Cortex of kidney (tissue), 1 donor: ENCODE data around the gene ATP5MG.
"Not testable (repeated sequence)": the region's sequence is repeated elsewhere in the genome, so short reads cannot be mapped to it uniquely, and the experiment has no call there.

ENCODE experiments used
- DNase-seq: peaks from one replicate; lab custom pipeline; 2025; lab: John Stamatoyannopoulos, UW

The ATP5MG gene

DNA sequence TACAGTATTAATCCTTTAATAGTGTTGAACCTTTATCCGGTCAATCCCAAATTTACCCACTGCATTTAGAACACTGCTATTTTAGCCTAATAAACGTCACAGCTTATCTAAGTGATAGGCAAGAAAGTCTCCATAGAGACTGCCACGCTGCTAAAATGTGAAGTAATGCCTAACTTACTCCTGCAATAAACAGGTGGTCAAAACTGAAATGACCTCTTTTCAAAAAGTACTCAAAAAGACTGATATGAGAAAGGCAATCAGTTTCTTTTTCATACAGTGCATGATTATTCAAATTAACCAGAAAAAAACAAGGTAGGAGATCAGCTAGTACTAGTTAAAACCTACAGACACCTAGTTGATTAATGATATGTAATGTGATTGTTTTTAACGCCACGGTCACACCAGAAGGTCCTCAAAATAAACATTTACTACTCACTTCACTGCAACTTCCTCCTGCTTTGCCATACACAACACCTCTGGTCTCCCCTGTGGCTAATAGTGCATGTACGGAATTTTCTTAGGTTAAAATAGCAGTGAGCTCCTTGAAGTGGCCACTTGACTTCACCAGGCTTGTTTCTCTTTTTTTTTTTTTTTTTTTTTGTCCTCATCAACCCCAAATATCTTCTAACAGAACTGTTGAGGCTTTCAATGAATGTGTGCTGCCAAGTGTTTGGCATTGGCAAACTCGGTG is 8.8 kb downstream of the ATP5MG start:
- DNase-seq = no peak

DNA sequence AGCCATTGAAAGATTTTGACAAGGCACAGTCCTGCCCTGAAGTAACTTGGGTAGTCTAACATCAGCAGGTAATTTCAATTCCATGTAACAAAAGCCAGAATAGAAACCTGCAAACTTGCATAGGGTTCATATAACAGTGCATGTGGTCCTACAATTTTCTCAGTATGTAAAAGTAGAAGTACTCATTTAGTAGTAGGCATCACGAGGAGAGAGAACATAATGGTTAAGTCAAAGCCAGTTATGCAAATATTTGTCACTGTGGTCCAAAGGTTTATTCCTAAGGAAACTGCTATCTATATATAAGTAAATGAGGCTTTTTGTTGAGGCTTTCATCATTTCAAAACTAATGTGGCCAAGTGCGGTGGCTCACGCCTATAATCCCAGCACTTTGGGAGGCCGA is 10.1 kb downstream of the ATP5MG start:
- no peak for DNase-seq

DNA sequence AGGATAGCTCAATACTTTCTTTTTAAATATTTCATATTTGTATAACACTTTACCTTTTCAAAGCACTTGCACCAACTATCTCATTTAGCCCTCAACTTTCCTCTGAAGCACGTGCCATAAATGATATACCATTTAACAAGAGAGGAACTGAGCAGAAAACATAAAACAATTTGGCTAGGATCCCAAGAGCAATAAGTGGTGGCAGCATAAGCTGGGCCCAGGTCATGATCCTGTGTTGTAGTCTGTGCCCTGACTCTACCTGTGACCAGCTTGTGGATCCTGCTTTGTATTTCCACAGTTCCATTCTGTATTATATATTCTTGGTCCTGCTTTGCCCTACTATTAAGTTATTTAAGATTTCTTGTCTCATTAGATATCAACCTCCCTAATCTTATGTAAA is 11.5 kb downstream of the ATP5MG start:
- no peak for DNase-seq

DNA sequence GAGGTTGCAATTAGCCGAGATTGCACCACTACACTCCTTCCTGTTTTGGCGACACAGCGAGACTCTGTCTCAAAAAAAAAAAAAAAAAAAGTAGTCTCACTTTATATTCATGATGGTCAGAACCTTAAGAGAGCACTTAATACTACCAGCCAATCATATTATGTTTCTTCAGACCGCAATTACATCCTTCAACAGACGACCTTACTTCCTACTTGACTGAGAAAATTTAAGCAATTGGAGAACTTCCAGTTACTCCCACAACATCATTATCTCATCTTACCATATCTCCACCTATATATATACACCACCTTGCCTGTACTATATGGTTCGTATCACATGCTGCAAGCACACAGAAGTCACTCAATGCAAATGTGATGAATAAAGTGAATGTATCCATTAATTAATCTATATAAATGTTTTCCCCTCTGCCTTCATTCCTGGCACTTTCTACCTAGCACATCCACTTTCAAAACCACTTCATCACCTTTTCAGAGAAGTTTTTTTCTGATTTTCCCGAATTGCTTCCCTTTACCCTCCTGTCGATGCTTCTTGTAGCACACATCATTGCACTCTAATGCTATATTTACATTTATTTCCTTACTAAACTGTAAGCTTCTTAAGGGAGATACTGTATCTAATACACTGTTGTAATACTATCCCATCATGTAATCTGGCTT is 13.8 kb downstream of the ATP5MG start:
- no peak for DNase-seq

DNA sequence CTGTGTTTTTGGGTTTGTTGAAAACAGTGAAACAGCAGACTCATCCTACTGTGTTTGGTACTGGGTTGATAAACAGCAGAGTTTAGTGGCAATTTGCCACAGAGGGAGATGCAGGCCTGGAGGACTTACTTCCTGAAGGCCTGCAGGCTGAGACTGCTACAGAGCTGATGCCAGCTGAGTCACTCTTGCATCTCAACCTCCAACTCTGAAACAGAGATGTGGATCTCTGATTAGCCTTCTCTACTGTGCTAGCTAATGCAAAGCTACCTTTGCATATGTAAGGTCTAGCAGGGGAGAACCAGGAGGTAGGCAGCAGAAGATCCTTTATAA is 14.3 kb downstream of the ATP5MG start:
- DNase-seq = no peak

DNA sequence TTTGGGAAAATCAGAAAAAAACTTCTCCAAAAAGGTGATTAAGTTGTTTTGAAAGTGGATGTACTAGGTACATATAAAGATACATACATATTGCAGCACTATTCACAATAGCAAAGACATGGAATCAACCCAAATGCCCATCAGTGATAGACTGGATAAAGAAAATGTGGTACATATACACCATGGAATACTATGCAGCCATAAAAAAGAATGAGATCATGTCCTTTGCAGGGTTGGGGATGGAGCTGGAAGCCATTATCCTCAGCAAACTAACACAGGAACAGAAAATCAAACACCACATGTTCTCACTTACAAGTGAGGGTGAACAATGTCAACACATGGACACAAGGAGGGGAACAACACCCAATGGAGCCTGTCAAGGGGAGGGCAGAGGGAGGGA is 15.5 kb downstream of the ATP5MG start:
- not testable (repeated sequence) for DNase-seq

DNA sequence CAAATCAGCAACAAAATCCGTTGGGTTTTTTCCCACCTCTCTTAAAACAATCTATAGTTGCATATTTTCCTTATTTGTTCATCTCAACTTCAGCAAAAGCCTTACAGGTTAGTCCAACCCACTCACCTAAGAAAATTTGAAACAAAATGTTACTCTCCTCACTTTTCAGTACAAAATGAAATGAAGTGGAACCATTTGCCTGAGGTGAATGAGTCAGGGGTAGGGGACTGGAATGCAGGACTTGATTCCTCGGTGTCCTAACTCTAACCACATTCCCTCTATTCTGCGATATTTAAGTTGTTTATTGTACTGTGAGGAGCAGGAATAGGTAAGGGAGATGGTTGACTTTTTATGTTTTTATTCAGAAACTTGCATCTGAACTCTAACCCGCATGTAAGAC is 16.4 kb downstream of the ATP5MG start:
- DNase-seq = no peak

DNA sequence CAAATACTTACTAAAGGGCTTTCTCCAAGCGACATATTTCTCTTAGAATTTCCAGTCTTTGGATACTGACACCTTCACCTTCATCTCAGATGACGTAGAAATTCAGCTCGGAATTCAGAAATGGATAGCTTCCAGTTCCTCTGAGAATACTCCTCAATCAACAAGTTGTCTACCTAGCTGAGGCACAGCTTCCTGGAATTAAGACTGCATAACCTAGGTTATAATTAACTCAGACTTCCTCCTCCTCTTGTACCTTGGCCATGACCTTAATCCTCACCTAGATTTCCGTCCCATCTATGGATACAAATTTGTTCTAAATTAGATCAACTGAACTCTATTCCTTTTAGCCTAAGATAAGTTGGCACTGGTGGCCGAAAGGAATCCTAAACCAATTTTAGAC is 17.4 kb downstream of the ATP5MG start:
- DNase-seq = no peak

DNA sequence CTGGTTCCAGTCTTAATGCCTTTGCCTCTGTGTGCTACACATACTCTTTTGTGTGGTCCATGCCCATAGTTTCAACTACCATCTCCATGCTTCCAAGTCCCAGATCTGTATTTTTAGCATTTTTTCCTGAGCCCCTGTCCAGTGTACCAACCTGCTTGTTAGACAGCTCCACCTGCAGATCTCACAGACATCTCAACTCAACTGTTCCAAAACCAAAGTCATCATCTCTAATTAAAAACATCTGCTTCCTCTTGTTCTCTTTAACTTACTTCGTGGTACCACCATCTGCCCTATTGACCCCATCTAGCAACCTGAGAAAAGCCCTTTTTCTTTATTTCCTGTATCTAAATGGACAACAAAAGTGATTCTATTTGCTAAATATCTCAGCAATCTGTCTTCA is 26.3 kb downstream of the ATP5MG start:
- no peak for DNase-seq

DNA sequence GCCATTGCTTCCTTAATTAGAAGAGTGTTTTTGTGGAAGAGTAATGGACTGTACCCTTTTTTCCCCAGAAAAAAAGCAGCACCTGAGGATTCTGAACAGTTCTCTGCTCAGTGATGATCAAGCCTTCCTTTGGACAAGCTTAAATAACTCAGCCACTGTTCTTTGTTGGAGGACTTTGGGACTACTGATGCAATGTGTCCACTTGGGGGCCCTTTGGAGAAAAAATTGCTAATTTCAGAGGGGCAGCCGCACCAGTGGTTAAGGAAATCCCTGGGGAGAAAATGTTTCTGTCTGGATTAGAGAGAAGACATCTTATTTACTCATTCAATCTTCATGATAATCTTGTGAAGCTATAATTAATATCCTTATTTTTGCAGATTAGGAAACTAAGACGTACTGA is 29.6 kb downstream of the ATP5MG start:
- DNase-seq = no peak

DNA sequence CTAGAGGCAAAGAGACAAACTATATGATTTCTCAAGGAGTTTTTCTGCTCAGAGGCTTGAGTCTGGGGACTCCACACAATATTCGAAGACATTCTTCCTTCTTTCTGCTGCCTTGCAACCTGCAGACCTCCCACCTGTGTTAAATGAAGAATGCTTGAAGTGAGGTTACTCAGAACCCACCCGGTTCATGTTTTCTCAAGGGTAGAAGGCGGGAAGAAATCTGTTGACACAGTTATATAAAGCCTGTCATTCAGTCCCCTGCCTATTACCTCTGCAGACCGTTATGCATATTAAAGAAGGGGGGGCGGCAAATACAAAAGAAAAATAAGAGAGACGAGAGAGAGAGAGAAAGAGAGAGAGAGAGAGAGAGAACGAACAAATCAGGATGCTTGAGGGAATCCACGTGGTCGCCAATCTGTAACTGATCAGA is 32.7 kb downstream of the ATP5MG start:
- no peak for DNase-seq

DNA sequence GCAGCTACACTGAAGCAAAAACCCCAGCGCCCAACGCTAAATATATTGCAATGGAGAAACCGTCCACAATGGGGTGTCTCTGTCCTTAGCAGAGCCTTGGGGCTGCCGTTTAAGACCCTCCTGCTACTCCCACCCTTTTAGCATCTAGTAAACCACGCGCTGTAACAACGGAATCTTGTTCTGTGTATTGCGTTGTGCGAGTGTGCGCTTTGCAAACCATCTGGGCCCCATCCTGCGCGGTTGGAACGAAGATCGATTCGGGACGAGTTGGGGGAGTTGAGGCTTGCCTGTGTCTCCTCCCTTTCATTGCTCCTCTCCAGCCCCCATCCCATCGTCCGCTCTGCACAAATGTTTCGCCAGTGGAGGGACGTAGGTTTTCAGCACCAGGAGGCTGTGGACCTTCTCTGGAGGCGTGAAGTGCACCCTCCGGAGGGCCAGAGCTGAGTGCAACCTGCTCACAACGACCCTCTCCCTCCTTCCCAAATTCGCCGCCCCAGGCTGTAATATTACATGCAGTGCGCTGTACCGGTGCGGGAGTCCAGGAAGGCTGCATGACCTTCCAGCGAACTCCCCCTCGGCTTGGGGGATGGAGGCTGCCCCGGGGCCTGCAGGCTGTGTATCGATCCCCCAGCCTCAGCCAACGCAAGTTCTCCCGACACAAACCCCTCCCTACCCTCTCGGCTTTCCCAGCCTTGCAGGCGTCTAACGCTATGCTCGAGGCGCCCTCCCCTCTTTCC is 33.3 kb downstream of the ATP5MG start:
- no peak for DNase-seq

DNA sequence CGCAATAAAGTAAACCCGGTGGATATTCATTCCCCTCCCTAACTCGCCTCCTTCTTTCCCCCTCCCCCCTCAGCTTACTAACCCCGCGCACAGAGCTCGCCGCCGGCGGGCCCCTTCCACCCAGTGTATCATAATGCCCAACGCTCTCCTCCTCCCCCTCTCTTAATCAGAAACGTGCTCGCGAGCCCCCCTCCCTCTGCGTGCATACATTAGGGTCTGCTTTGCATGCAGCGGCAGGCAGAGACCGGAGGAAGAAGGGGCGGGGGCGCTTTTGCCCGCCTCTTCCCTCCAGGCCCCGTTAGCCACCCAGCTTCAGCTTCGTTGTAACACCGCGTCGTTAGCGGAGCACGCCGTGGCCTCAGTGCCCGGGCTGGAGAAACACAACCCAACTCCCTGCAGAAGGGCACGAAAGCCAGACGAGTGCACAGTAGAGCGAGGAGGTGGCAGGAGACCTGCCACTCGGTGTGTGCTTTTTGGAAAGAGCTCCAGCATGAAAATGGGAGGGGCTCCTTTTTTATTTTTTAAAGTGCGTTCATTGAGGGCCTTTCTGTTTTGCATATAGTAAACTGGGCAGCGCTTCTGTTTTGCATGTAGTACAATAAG is 34.0 kb downstream of the ATP5MG start:
- no peak for DNase-seq

DNA sequence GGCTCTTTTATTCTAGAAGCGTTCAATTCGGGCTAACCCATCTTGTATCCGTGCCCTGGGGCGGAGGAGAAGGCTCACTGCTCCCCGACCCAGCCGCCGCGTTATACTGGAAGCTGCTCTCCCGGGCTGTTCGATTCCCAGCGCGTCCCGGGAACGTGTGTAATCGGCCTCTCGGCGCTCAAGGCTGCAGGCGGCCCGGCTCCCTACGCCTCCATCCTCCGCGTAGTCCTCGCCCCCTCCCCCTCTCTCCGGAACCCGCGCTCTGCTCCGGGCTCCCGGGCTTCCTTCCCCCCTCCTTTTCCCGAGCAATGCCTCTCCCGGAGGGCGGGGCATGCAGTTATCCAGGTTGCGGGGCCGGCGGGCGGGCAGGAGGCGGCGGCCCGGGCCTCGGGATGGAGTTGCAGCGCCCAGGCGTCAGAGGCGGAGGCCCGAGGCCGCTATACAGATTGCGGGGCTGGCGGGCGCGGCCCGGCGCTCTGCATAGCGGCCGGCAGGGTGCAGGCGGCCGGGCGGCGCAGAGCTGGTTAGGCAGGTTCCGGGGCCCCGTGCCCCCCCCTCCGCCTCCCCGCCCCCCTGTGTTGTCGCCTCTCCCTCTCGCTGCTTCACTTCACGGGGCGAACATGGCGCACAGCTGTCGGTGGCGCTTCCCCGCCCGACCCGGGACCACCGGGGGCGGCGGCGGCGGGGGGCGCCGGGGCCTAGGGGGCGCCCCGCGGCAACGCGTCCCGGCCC is 34.7 kb downstream of the ATP5MG start, which contains the start of gene KMT2A:
Gene KMT2A (plus strand): TSS at position 600 of the 732 bp plus-strand sequence. CDS start 21 bp downstream, at position 621.
- peak; percentile 76 for DNase-seq

DNA sequence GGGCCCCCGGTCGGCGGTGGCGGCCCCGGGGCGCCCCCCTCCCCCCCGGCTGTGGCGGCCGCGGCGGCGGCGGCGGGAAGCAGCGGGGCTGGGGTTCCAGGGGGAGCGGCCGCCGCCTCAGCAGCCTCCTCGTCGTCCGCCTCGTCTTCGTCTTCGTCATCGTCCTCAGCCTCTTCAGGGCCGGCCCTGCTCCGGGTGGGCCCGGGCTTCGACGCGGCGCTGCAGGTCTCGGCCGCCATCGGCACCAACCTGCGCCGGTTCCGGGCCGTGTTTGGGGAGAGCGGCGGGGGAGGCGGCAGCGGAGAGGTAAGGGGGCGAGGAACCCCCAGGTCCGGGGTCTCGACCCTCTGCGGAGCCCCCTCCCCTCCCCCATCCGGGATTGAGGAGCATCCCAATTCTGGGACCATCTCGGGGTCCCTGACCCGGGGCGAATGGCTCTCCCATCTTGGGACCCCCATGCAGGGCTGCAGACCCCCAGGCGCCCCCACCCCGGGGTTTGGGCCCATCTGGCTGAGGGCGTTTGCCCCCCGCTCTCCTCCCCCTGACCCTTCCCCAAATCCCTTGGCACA is 35.3 kb downstream of the ATP5MG start:
- DNase-seq = no peak

DNA sequence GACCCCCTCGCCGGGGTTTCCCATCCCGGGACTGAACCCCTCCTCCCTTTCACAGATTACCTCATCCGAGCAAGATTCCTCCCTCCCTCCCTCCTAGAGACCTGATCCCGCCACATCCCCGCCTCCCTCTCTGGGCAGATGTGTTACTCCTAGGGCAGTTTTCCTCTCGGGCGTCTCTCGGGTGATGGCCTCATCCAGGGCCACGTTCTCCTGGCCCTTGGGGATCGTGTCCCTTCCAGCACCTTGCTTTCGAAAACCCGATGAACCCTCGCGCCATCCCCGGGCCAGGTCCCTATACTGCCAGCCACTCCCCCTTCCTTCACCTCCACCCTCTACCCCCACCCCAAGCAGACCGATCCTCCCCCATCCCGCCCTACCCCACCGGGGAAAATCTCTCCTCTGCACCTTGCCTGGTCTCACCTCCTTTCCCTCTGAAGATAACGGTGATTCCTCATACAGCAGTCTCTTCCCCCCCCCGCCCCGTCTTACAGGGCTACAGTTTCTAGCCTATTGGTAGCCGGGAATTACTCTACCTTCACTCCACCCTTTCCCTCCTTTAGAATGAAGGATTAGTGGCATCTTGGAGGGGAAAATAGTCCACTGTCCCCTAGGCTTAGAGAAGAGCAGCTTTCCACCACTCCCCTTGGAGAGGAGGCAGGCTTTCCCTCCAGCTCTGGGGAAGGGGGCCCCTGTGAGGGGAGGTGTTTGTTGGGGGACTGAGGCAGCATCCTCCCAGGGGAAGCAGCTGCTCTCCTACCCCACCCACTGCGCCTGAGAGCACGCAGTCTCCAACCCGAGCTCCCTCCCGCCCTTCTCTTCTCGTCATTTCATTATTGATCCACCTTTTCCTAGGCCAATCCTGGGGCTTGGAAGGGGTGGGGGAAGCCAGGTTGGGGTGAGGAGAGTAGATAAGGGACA is 36.1 kb downstream of the ATP5MG start:
- no peak for DNase-seq

DNA sequence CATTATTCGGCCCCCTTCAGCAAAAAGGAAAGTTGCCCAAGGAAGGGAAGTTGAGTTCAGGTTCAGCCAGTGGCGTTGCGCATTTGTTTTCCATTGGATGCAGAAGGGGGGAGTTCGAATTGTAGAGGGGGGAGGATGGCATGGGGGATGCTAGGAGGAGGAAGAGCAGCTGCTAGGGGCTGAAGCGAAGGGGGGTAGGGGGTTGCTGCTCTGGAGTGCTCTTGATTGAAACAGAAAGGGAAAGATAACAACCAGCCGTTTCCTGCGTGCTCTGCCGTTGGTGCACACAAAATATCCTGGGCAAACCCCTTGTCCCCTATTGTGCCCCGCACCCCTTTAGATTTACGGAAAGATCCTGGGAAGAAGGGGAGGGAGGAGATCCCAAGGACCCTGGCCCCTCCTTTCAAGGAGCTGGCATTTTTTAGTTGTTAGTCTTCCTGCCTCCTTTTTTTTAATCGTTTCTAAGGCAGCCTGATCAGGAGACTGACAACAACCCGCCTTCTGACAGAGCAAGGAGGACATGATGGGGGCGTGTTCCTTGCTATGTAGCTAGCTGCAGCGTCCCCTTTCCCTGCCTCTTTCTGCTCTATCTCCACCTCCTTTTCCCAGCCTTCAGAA is 37.0 kb downstream of the ATP5MG start:
- no peak for DNase-seq

DNA sequence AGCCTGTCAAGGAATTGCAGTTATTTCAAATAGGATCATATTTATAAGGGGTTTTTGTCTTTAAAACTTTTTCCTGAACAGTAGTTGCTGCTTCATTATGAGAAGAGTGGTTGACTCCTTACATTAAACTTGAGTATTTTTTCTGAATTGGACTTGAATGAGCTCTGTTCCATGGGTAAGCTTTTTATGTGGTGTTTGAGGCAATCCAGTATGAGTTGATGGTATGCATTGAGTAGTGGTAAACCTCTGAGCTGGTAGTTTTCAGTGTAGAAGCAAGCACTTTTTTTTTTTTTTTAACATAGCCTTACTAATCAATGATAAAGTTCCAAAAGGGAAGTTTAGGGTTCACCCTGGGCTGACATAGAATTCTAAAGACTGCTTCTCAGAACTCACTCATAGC is 38.2 kb downstream of the ATP5MG start:
- no peak for DNase-seq

DNA sequence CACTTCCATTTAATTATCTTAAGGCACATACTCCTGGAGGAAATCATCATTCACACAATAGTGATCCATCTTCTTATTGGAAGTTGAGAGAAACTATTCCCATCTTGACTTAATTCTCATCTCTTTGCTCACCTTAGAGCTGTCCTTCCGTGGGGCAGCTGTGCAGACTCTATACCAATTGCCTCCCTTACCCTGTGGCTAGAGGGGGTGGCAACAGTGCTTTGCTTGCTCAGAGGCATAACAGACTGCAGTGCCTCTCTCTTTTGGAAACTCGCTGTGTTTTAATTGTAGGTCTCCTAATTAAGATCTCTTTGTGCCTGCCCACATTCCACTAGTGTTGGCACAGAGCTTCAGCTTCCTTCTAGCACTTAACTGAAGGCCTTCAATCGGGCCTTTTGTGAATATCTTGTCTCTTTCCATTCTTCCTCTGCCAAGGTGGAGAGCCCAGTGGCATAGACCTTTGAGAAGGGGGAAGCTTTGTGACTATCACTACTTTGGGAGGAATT is 40.4 kb downstream of the ATP5MG start:
- no peak for DNase-seq

DNA sequence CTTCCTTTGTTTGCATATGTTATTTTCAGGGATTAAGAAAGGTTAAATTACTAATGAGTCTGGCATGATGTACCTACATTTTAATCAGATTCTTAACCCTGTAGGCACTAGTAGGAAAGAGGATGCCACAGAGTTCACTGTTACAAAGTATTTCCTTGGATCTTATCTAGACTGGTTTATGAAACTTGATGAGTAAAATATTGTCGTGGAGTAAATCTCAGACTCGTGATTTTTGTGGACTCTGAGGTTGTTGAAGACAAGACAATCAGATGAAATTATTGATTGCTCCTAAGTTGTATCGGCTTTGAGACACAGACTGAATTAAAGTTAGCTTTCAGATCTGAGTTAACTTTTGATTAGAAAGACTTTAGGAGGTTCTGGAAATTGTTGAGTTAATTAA is 40.9 kb downstream of the ATP5MG start:
- no peak for DNase-seq
